ENCODE results near the gene TK1.
A peak's percentile ranks its signal among the peaks of the same experiment; 100 is the strongest.

TK1 gene

DNA sequence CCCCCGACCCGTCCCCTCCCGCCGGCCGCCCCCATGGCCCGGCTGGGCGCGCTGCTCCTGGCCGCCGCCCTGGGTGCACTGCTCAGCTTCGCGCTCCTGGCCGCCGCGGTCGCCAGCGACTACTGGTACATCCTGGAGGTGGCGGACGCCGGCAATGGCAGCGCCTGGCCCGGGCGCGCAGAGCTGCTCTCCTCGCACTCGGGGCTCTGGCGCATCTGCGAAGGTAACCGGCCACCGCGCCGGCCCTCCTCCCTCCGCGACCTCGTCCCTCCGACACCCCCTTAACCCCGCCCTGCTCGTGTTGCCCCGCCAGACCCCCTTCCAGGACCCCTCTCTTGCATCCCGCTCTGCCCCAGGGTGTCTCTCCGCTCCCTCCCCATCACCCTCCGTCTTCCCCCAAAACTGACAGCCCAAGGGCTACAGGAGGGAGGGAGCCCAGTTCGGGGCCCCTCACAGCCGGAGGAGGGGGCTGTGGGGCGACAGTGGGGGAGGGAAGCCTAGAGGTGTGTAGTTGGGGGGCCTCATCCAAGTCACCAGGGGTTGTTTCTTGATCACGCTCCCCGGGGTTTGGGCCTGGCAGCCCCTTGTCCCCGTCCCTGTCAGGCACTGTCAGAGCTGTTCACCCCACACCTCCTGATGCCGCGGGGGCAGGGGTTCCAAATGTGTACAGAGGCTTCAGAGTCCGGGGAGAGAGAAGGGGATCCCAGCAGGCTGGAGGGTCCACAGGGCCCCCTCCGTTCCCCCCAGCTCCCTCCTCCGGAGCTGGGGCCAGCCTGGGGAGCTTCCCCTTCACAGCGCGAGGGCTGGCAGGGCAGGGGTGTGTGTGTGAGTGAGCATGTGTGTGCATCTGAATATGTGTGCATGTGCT, 45.4 kb upstream of the TK1 start:
- Histone ChIP-seq H3K4me1 (ENCODE audit: control extremely low read depth in 1 of 4, control insufficient read depth in 4 of 4, insufficient read depth in 4 of 4, low read length in 3 of 4) (peaks cover 0 to 25% (median 18%) of the 10 kb centered on the region in 4 experiments), H3K27me3 (replicated peaks in 2 of 5; ENCODE audit: control insufficient read depth in 4 of 5, insufficient read depth in 5 of 5, low read length in 4 of 5) (peaks cover 0 to 26% (median 19%) of the 10 kb centered on the region in 5 experiments), H3K9me3 (ENCODE audit: control extremely low read depth in 1 of 5, control insufficient read depth in 4 of 5, insufficient read depth in 2 of 5, low read depth in 1 of 5, low read length in 4 of 5) (no peaks in the 10 kb centered on the region), H3K36me3 (ENCODE audit: control insufficient read depth in 4 of 4, insufficient read depth in 4 of 4, low read length in 3 of 4) (no peaks in the 10 kb centered on the region), H3K27ac (ENCODE audit: insufficient read depth in 1 of 2, low read depth in 1 of 2, low read length in 2 of 2, poor library complexity in 1 of 2, severe bottlenecking in 2 of 2) (no peak overlapping the region), H3K4me3 (ENCODE audit: control insufficient read depth in 1 of 7, extremely low read depth in 1 of 7, insufficient read depth in 4 of 7, low read depth in 2 of 7, low read length in 6 of 7) (peak overlapping the region in 2 of 7 experiments; percentile 19 to 52)
- ChIA-PET POLR2A (no interaction called here), CTCF (interaction anchor here (0.6 to 1.0 kb wide), 3 partner anchors 17 to 190 kb away, joined by 3 to 5 read pairs (median 3); no protein-coding TSS in a partner anchor)
- WGBS (ENCODE audit: insufficient coverage): 2% methylated on average over 44 of the region's 55 CpGs
- DNase-seq: peak in 2 of 3 donors; percentile 42 to 54

DNA sequence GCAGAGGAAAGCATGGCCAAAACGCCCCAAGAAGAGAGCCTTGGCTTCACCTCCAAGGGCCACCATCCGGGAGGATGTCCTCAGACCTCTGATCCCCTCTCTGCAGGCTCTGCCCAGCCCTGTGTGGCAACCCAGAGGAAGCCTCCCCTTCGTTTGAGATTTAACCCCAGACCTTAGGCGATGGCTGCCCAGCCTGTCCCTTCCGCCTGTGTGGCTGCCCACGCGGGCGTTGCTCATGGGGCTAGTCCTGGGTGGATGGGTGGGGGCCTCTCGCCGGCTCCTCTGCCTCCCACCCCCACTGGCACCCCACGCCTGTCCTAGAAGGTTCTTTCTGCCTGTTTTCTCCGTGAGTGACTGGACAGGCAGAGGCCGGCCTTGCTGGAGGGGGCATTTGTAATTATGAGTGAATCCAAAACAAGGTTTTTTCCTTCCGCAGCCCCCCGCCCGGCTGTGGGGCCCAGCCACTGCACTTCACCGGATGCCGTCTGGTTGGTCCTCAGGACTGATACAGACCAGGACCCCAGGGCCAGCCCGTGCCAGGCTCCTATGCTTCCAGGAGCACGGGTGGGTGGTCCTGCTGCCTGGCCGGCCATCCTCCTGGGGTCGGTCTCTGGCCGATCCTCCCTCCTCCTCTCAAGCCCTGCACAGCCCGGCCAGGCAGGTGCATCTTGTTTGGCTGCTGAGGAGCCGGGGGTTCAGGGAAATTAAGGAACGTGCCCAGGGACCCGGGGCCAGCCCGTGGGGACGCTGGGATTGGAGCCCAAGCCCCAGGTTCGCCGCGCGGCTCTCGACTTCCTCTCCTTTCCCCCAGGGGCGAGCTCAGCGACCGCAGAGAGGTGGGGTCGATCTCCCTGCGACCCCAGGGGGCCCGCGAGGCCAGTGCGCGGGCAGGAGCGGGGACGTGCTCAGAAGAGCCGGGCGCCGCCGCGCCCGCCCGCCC, 44.4 kb upstream of the TK1 start, which contains the start of gene TMEM235:
Gene TMEM235, plus strand, starts transcription at position 636 of the 940 bp plus-strand sequence. CDS start 393 bp downstream, outside the sequence.
- ChIA-PET POLR2A (no interaction called here), CTCF (interaction anchor here (1.0 kb wide), 2 partner anchors 18 to 191 kb away, joined by 3 to 5 read pairs; no protein-coding TSS in a partner anchor)
- Histone ChIP-seq H3K4me3 (ENCODE audit: control insufficient read depth in 1 of 7, extremely low read depth in 1 of 7, insufficient read depth in 4 of 7, low read depth in 2 of 7, low read length in 6 of 7) (peak within 1 kb of the TSS in 3 of 7 experiments; percentile 42 to 54 (median 43)), H3K9me3 (ENCODE audit: control extremely low read depth in 1 of 5, control insufficient read depth in 4 of 5, insufficient read depth in 2 of 5, low read depth in 1 of 5, low read length in 4 of 5) (no peaks in the 10 kb centered on the region), H3K4me1 (ENCODE audit: control extremely low read depth in 1 of 4, control insufficient read depth in 4 of 4, insufficient read depth in 4 of 4, low read length in 3 of 4) (peaks cover 0 to 35% (median 27%) of the 10 kb centered on the region in 4 experiments), H3K36me3 (ENCODE audit: control insufficient read depth in 4 of 4, insufficient read depth in 4 of 4, low read length in 3 of 4) (no peaks in the 10 kb centered on the region), H3K27ac (ENCODE audit: insufficient read depth in 1 of 2, low read depth in 1 of 2, low read length in 2 of 2, poor library complexity in 1 of 2, severe bottlenecking in 2 of 2) (no peak within 1 kb of the TSS), H3K27me3 (replicated peaks in 2 of 5; ENCODE audit: control insufficient read depth in 4 of 5, insufficient read depth in 5 of 5, low read length in 4 of 5) (peaks cover 0 to 26% (median 19%) of the 10 kb centered on the region in 5 experiments)
- peak in 2 of 3 donors; percentile 17 to 27 for DNase-seq
- 41% methylated on average over 29 of the region's 52 CpGs for WGBS (ENCODE audit: insufficient coverage)

DNA sequence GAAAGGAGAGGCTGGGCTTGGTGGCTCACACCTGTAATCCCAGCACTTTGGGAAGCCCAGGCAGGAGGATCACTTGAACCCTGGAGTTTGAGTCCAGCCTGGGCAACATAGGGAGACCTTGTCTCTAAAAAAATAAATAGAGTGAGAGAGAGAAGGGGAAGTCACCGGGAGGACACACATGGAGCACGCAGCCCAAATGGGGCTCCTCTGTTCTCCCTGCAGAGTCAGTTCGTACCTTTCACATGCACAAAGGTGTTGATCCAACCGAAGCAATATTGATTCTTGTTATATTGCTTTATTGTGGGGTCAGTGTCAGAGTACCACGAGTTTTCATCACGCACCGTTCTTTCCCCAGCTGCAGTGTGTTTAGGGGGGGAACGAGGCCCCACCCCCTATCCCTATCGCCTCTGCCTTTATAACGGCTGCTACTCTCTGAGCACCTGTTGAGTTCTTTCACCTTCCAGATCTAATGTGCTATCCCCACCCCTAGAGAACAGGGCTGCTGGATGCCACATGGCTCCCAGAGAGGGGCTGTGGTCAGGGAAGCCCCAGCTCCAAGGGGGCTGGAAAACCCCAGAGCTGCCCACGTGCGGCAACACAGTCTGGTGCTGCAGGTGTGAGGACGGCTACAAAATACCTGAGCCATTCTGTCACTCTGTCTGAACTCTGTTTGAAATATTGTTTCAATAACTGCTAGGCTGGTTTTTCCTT, 43.6 kb upstream of the TK1 start:
- CTCF ChIA-PET: interaction anchor here (3.2 kb wide), 1 partner anchor 20 kb away, joined by 11 read pairs; no protein-coding TSS in a partner anchor
- H3K9me3 ChIP-seq (ENCODE audit: control extremely low read depth in 1 of 5, control insufficient read depth in 4 of 5, insufficient read depth in 2 of 5, low read depth in 1 of 5, low read length in 4 of 5): no peaks in the 10 kb centered on the region

DNA sequence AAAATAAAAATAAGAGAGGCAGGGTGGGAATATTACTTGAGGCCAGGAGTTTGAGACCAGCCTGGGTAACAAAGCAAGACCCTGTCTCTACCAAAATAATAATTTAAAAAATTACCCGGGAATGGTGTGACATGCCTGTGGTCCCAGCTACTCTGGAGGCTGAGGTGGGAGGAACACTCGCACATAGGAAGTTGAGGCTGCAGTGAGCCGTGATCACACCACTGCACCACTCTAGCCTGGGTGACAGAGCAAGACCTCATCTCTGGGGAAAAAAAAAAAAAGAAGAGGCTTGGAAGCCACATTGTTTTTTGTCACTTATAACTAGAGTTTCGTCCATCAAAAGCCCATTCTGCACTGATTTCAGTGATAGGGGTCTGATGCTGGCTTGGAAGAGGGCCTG, 41.3 kb upstream of the TK1 start:
- 89% methylated on average over 4 of the region's 4 CpGs for WGBS (ENCODE audit: insufficient coverage)
- H3K4me3 ChIP-seq (ENCODE audit: control insufficient read depth in 1 of 7, extremely low read depth in 1 of 7, insufficient read depth in 4 of 7, low read depth in 2 of 7, low read length in 6 of 7): no peak overlapping the region
- H3K9me3 ChIP-seq (ENCODE audit: control extremely low read depth in 1 of 5, control insufficient read depth in 4 of 5, insufficient read depth in 2 of 5, low read depth in 1 of 5, low read length in 4 of 5): no peaks in the 10 kb centered on the region
- H3K27me3 ChIP-seq (replicated peaks in 2 of 5; ENCODE audit: control insufficient read depth in 4 of 5, insufficient read depth in 5 of 5, low read length in 4 of 5): peaks cover 0 to 25% (median 19%) of the 10 kb centered on the region in 5 experiments
- peaks cover 0 to 43% (median 30%) of the 10 kb centered on the region in 4 experiments for H3K4me1 ChIP-seq (ENCODE audit: control extremely low read depth in 1 of 4, control insufficient read depth in 4 of 4, insufficient read depth in 4 of 4, low read length in 3 of 4)
- CTCF ChIA-PET: interaction anchor here (0.9 to 3.2 kb wide), 4 partner anchors 14 to 194 kb away, joined by 3 to 11 read pairs (median 3); no protein-coding TSS in a partner anchor
- no peak for DNase-seq
- H3K36me3 ChIP-seq (ENCODE audit: control insufficient read depth in 4 of 4, insufficient read depth in 4 of 4, low read length in 3 of 4): peaks cover 0 to 23% (median 3%) of the 10 kb centered on the region in 4 experiments
- no peak overlapping the region for H3K27ac ChIP-seq (ENCODE audit: insufficient read depth in 1 of 2, low read depth in 1 of 2, low read length in 2 of 2, poor library complexity in 1 of 2, severe bottlenecking in 2 of 2)
- POLR2A ChIA-PET: interaction anchor here (0.6 kb wide), 2 partner anchors 45 to 154 kb away, joined by 3 to 7 read pairs; no protein-coding TSS in a partner anchor

More for the DNA sequence above, 43.6 kb upstream of the TK1 start:
- POLR2A ChIA-PET: interaction anchor here (0.6 kb wide), 1 partner anchor 19 kb away, joined by 3 read pairs; no protein-coding TSS in a partner anchor
- no peak overlapping the region for H3K27ac ChIP-seq (ENCODE audit: insufficient read depth in 1 of 2, low read depth in 1 of 2, low read length in 2 of 2, poor library complexity in 1 of 2, severe bottlenecking in 2 of 2)
- peaks cover 0 to 37% (median 27%) of the 10 kb centered on the region in 4 experiments for H3K4me1 ChIP-seq (ENCODE audit: control extremely low read depth in 1 of 4, control insufficient read depth in 4 of 4, insufficient read depth in 4 of 4, low read length in 3 of 4)
- H3K27me3 ChIP-seq (replicated peaks in 2 of 5; ENCODE audit: control insufficient read depth in 4 of 5, insufficient read depth in 5 of 5, low read length in 4 of 5): peaks cover 0 to 26% (median 19%) of the 10 kb centered on the region in 5 experiments
- WGBS (ENCODE audit: insufficient coverage): 93% methylated on average over 12 of the region's 13 CpGs
- peaks cover 0 to under 1% (median 0%) of the 10 kb centered on the region in 4 experiments for H3K36me3 ChIP-seq (ENCODE audit: control insufficient read depth in 4 of 4, insufficient read depth in 4 of 4, low read length in 3 of 4)
- H3K4me3 ChIP-seq (ENCODE audit: control insufficient read depth in 1 of 7, extremely low read depth in 1 of 7, insufficient read depth in 4 of 7, low read depth in 2 of 7, low read length in 6 of 7): no peak overlapping the region
- no peak for DNase-seq

GRCh38 chr17:78227455-78227916, 40.6 kb upstream of the TK1 start:
- CTCF ChIA-PET: interaction anchor here (0.9 to 3.2 kb wide), 4 partner anchors 15 to 194 kb away, joined by 3 to 11 read pairs (median 3); no protein-coding TSS in a partner anchor
- H3K36me3 ChIP-seq (ENCODE audit: control insufficient read depth in 4 of 4, insufficient read depth in 4 of 4, low read length in 3 of 4): peaks cover 0 to 29% (median 3%) of the 10 kb centered on the region in 4 experiments
- H3K9me3 ChIP-seq (ENCODE audit: control extremely low read depth in 1 of 5, control insufficient read depth in 4 of 5, insufficient read depth in 2 of 5, low read depth in 1 of 5, low read length in 4 of 5): no peaks in the 10 kb centered on the region
- POLR2A ChIA-PET: interaction anchor here (1.6 kb wide), 1 partner anchor 28 kb away, joined by 3 read pairs; no protein-coding TSS in a partner anchor
- WGBS (ENCODE audit: insufficient coverage): 88% methylated on average over 3 of the region's 10 CpGs
- peak in 2 of 3 donors; percentile 91 to 93 for DNase-seq
- H3K4me3 ChIP-seq (ENCODE audit: control insufficient read depth in 1 of 7, extremely low read depth in 1 of 7, insufficient read depth in 4 of 7, low read depth in 2 of 7, low read length in 6 of 7): peak overlapping the region in 1 of 7 experiments; percentile 61
- H3K4me1 ChIP-seq (ENCODE audit: control extremely low read depth in 1 of 4, control insufficient read depth in 4 of 4, insufficient read depth in 4 of 4, low read length in 3 of 4): peaks cover 0 to 44% (median 29%) of the 10 kb centered on the region in 4 experiments
- H3K27me3 ChIP-seq (replicated peaks in 2 of 5; ENCODE audit: control insufficient read depth in 4 of 5, insufficient read depth in 5 of 5, low read length in 4 of 5): peaks cover 0 to 18% (median 13%) of the 10 kb centered on the region in 5 experiments
- no peak overlapping the region for H3K27ac ChIP-seq (ENCODE audit: insufficient read depth in 1 of 2, low read depth in 1 of 2, low read length in 2 of 2, poor library complexity in 1 of 2, severe bottlenecking in 2 of 2)
